ENCODE data around the gene CCND1.

Gene CCND1

GRCh38 chr11:69642549-69642912, 1.6 kb downstream of the CCND1 start:
- no peak for DNase-seq

GRCh38 chr11:69642913-69643632, 2.1 kb downstream of the CCND1 start:
- DNase-seq: no peak

GRCh38 chr11:69643646-69644045, 2.7 kb downstream of the CCND1 start:
- DNase-seq: no peak

GRCh38 chr11:69644071-69644961, 3.4 kb downstream of the CCND1 start:
- DNase-seq: no peak

GRCh38 chr11:69644962-69645675, 4.2 kb downstream of the CCND1 start:
- DNase-seq: no peak

GRCh38 chr11:69645801-69646492, 5.0 kb downstream of the CCND1 start:
- no peak for DNase-seq

GRCh38 chr11:69646493-69647389, 5.8 kb downstream of the CCND1 start:
- DNase-seq: no peak

GRCh38 chr11:69647390-69647748, 6.4 kb downstream of the CCND1 start:
- no peak for DNase-seq

- no peak for DNase-seq
These were observed 7.0 kb downstream of the CCND1 start for GRCh38 chr11:69647761-69648497.

- DNase-seq: no peak
These were observed 8.0 kb downstream of the CCND1 start for GRCh38 chr11:69648679-69649575.

GRCh38 chr11:69649576-69649900, 8.6 kb downstream of the CCND1 start:
- no peak for DNase-seq

- DNase-seq: no peak
These were observed 9.3 kb downstream of the CCND1 start for GRCh38 chr11:69650081-69650831.

GRCh38 chr11:69650832-69651344, 9.9 kb downstream of the CCND1 start:
- DNase-seq: no peak

GRCh38 chr11:69651834-69652620, 11.1 kb downstream of the CCND1 start:
- DNase-seq: no peak

- DNase-seq: no peak
These were observed 12.0 kb downstream of the CCND1 start for GRCh38 chr11:69652999-69653398.

- DNase-seq: no peak
These were observed 12.5 kb downstream of the CCND1 start for GRCh38 chr11:69653406-69653960.

GRCh38 chr11:69654001-69654659, 13.2 kb downstream of the CCND1 start:
- no peak for DNase-seq
